Activated CD8-positive, alpha-beta memory T cell treated with anti-CD3 and anti-CD28 coated beads, Interleukin-2, amount 50 U/mL, for 1 hour (primary cell): Measurements from ENCODE around the gene LPCAT2.

Experiments
- DNase-seq: peaks from one replicate; pipeline ENCODE4 v3.0.0-alpha.2; 2020; ENCODE audit errors: extremely low read depth

Gene LPCAT2

GRCh38 chr16:55555436-55555835, 46.6 kb downstream of the LPCAT2 start:
- DNase-seq, result no peak

- DNase-seq, result no peak
These were observed 48.3 kb downstream of the LPCAT2 start for GRCh38 chr16:55557186-55557585.

GRCh38 chr16:55559233-55559632, 50.4 kb downstream of the LPCAT2 start:
- DNase-seq, result no peak

GRCh38 chr16:55559933-55560516, 51.2 kb downstream of the LPCAT2 start:
- no peak for DNase-seq

- no peak for DNase-seq
These were observed 52.5 kb downstream of the LPCAT2 start for GRCh38 chr16:55561319-55561848.

- no peak for DNase-seq
These were observed 54.1 kb downstream of the LPCAT2 start for GRCh38 chr16:55562936-55563335.

- DNase-seq, result no peak
These were observed 54.9 kb downstream of the LPCAT2 start for GRCh38 chr16:55563797-55564196.

GRCh38 chr16:55565086-55565485, 56.2 kb downstream of the LPCAT2 start:
- DNase-seq, result no peak

GRCh38 chr16:55566432-55567175, 57.7 kb downstream of the LPCAT2 start, which contains the start of gene CAPNS2:
TSS of gene CAPNS2 (plus strand) at chr16:55566684. CDS start at chr16:55566757, 73 bp downstream.
- no peak for DNase-seq

- DNase-seq, result no peak
These were observed 58.5 kb downstream of the LPCAT2 start for GRCh38 chr16:55567382-55567781.

GRCh38 chr16:55568207-55568606, 59.3 kb downstream of the LPCAT2 start:
- no peak for DNase-seq

GRCh38 chr16:55569025-55569424, 60.2 kb downstream of the LPCAT2 start:
- DNase-seq, result no peak

GRCh38 chr16:55570159-55570558, 61.3 kb downstream of the LPCAT2 start:
- no peak for DNase-seq

GRCh38 chr16:55571191-55571897, 62.5 kb downstream of the LPCAT2 start:
- no peak for DNase-seq

- DNase-seq, result no peak
These were observed 63.6 kb downstream of the LPCAT2 start for GRCh38 chr16:55572439-55572838.

- no peak for DNase-seq
These were observed 65.9 kb downstream of the LPCAT2 start for GRCh38 chr16:55574811-55575210.

GRCh38 chr16:55575496-55575895, 66.6 kb downstream of the LPCAT2 start:
- no peak for DNase-seq

GRCh38 chr16:55576384-55576783, 67.5 kb downstream of the LPCAT2 start:
- DNase-seq, result no peak

GRCh38 chr16:55577887-55578286, 69.0 kb downstream of the LPCAT2 start:
- DNase-seq, result no peak

GRCh38 chr16:55585631-55586030, 76.8 kb downstream of the LPCAT2 start:
- no peak for DNase-seq

- DNase-seq, result no peak
These were observed 79.9 kb downstream of the LPCAT2 start for GRCh38 chr16:55588799-55589198.

GRCh38 chr16:55592306-55592705, 83.4 kb downstream of the LPCAT2 start:
- no peak for DNase-seq

- DNase-seq, result no peak
These were observed 89.1 kb downstream of the LPCAT2 start for GRCh38 chr16:55597928-55598327.
